Anterior cingulate cortex (tissue), 58 donors: ENCODE results near the gene ANKRD1.
"Not testable (repeated sequence)": the region's sequence is repeated elsewhere in the genome, so short reads cannot be mapped to it uniquely, and the experiment has no call there.

Experiments
- DNase-seq, 58 donors: peaks; one replicate each; lab custom pipeline; 2025; lab: John Stamatoyannopoulos, UW

ANKRD1 gene

GRCh38 chr10:90920986-90921666, at the start of gene ANKRD1:
ANKRD1 (minus strand) TSS chr10:90921087; CDS start chr10:90921027, 60 bp downstream.
- DNase-seq, result no peak

- no peak for DNase-seq
Measured at GRCh38 chr10:90969947-90970673, 49.2 kb upstream of the ANKRD1 start.

- DNase-seq, result no peak
Measured at GRCh38 chr10:90969121-90969534, 48.2 kb upstream of the ANKRD1 start.

- no peak for DNase-seq
Measured at GRCh38 chr10:90968328-90969081, 47.6 kb upstream of the ANKRD1 start.

GRCh38 chr10:90967865-90968264, 47.0 kb upstream of the ANKRD1 start:
- DNase-seq, result no peak

- DNase-seq, result no peak
Measured at GRCh38 chr10:90966146-90966545, 45.3 kb upstream of the ANKRD1 start.

- DNase-seq, result no peak
Measured at GRCh38 chr10:90965720-90966119, 44.8 kb upstream of the ANKRD1 start.

GRCh38 chr10:90964781-90965465, 44.0 kb upstream of the ANKRD1 start:
- no peak for DNase-seq

GRCh38 chr10:90963331-90963730, 42.4 kb upstream of the ANKRD1 start:
- DNase-seq, result no peak

- DNase-seq, result peak in 14 of 58 donors; percentile 4 to 80 (median 15)
Measured at GRCh38 chr10:90960355-90960814, 39.5 kb upstream of the ANKRD1 start.

GRCh38 chr10:90959826-90960225, 38.9 kb upstream of the ANKRD1 start:
- no peak for DNase-seq

- no peak for DNase-seq
Measured at GRCh38 chr10:90958781-90959180, 37.9 kb upstream of the ANKRD1 start.

- no peak for DNase-seq
Measured at GRCh38 chr10:90947030-90947960, 26.4 kb upstream of the ANKRD1 start.

GRCh38 chr10:90945491-90946070, 24.7 kb upstream of the ANKRD1 start:
- peak in 34 of 58 donors; percentile 1 to 64 (median 17) for DNase-seq

- no peak for DNase-seq
Measured at GRCh38 chr10:90944749-90945148, 23.9 kb upstream of the ANKRD1 start.

- DNase-seq, result not testable (repeated sequence)
Measured at GRCh38 chr10:90942980-90943379, 22.1 kb upstream of the ANKRD1 start.

GRCh38 chr10:90939648-90940047, 18.8 kb upstream of the ANKRD1 start:
- DNase-seq, result no peak

GRCh38 chr10:90939116-90939515, 18.2 kb upstream of the ANKRD1 start:
- peak in 1 of 58 donors; percentile 13 for DNase-seq

GRCh38 chr10:90937645-90938258, 16.9 kb upstream of the ANKRD1 start:
- no peak for DNase-seq
